ENCODE measurements around the gene TAF11L4.
"Not testable (repeated sequence)": the region's sequence is repeated elsewhere in the genome, so short reads cannot be mapped to it uniquely, and the experiment has no call there.

The TAF11L4 gene

GRCh38 chr5:17521501-17521900 is at the start of gene TAF11L4:
Gene TAF11L4, plus strand, starts transcription at chr5:17521801.
- H3K4me1 Mint-ChIP-seq, CTCF ChIA-PET, H3K4me3 Mint-ChIP-seq, DNase-seq, H3K9me3 Mint-ChIP-seq, H3K27me3 Mint-ChIP-seq, H3K36me3 Mint-ChIP-seq, H3K27ac Mint-ChIP-seq: not testable (repeated sequence)

- CTCF ChIA-PET, H3K9me3 Mint-ChIP-seq, DNase-seq, H3K4me1 Mint-ChIP-seq, H3K27ac Mint-ChIP-seq, H3K27me3 Mint-ChIP-seq, H3K4me3 Mint-ChIP-seq, H3K36me3 Mint-ChIP-seq: not testable (repeated sequence)
These were observed 46.5 kb upstream of the TAF11L4 start for GRCh38 chr5:17475064-17475463.

GRCh38 chr5:17477043-17477442 is 44.6 kb upstream of the TAF11L4 start:
- no peaks in the 10 kb centered on the region for H3K36me3 Mint-ChIP-seq
- no peak overlapping the region for H3K27ac Mint-ChIP-seq
- H3K9me3 Mint-ChIP-seq, result no peaks in the 10 kb centered on the region
- H3K4me1 Mint-ChIP-seq, result no peaks in the 10 kb centered on the region
- CTCF ChIA-PET, result interaction anchor here (0.9 kb wide), 1 partner anchor 13 kb away, joined by 4 read pairs; no protein-coding TSS in a partner anchor
- H3K4me3 Mint-ChIP-seq, result no peak overlapping the region
- no peak for DNase-seq
- H3K27me3 Mint-ChIP-seq, result no peaks in the 10 kb centered on the region

GRCh38 chr5:17477573-17478265 is 43.9 kb upstream of the TAF11L4 start:
- CTCF ChIA-PET, result no interaction called here
- no peak for DNase-seq
- Mint-ChIP-seq H3K4me1 (no peaks in the 10 kb centered on the region), H3K9me3 (no peaks in the 10 kb centered on the region), H3K27ac (no peak overlapping the region), H3K4me3 (no peak overlapping the region), H3K27me3 (no peaks in the 10 kb centered on the region), H3K36me3 (no peaks in the 10 kb centered on the region)

DNA sequence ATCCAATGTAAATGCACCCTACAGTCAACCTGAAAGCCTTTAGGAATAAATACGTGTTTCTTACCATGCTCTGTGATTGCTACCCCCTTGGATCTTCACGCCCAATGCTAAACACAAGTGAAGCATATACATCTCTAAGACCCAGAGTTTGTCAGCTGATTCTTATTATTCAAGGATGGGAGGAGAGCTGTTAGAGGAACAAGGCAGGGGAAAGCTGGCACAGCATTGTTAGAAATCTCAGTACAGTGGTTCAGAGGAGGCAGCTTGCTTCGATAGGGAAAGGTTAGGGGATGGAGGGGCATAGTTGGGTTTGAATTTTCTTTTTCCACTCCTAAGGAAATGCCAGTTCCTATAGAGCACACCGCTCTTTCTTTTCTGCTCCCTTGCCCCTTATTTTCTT is 40.2 kb upstream of the TAF11L4 start:
- CTCF ChIA-PET, result no interaction called here
- DNase-seq, result no peak
- Mint-ChIP-seq H3K4me1 (no peaks in the 10 kb centered on the region), H3K27ac (no peak overlapping the region), H3K36me3 (no peaks in the 10 kb centered on the region), H3K27me3 (no peaks in the 10 kb centered on the region), H3K4me3 (no peak overlapping the region), H3K9me3 (peaks cover 3% of the 10 kb centered on the region)

- no peak overlapping the region for H3K4me3 Mint-ChIP-seq
- no peak for DNase-seq
- no peak overlapping the region for H3K27ac Mint-ChIP-seq
- no peaks in the 10 kb centered on the region for H3K4me1 Mint-ChIP-seq
- CTCF ChIA-PET, result no interaction called here
- H3K36me3 Mint-ChIP-seq, result no peaks in the 10 kb centered on the region
- no peaks in the 10 kb centered on the region for H3K27me3 Mint-ChIP-seq
- peaks cover 4% of the 10 kb centered on the region for H3K9me3 Mint-ChIP-seq
These were observed 38.8 kb upstream of the TAF11L4 start for GRCh38 chr5:17482790-17483189.

DNA sequence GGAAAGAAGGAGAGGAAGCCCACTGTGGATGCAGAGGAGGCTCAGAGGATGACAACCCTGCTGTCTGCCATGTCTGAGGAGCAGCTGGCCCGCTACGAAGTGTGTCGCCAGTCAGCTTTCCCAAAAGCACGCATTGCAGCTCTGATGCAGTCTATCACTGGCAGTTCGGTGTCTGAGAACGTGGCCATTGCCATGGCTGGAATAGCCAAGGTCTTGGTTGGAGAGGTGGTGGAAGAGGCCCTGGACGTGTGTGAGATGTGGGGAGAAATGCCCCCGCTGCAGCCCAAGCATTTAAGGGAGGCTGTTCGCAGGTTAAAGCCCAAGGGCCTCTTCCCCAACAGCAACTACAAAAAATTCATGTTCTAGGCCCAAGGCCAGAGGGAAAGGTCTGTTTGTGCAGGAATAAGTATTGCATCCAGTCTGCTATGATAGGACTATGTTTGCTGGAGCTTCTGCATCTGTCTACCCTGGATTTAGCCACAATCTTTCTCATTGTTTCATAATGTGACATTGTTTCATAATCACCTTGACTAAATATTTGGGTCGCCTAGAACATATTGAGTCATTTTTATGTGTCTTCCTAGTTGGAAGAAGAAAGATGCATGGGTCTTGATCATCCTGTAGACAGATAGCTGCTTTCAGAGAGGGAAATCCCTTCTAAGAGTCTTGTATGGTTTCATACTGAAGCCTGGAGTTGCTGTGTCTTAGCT is 35.0 kb upstream of the TAF11L4 start:
- not testable (repeated sequence) for H3K27ac Mint-ChIP-seq, H3K27me3 Mint-ChIP-seq, H3K36me3 Mint-ChIP-seq, DNase-seq, H3K9me3 Mint-ChIP-seq, H3K4me1 Mint-ChIP-seq, H3K4me3 Mint-ChIP-seq
- CTCF ChIA-PET, result interaction anchor here (0.6 kb wide), 1 partner anchor 43 kb away, joined by 3 read pairs; no protein-coding TSS in a partner anchor

GRCh38 chr5:17487174-17487512 is 34.5 kb upstream of the TAF11L4 start:
- DNase-seq, result no peak
- no peaks in the 10 kb centered on the region for H3K4me1 Mint-ChIP-seq
- no peaks in the 10 kb centered on the region for H3K27me3 Mint-ChIP-seq
- CTCF ChIA-PET, result no interaction called here
- H3K27ac Mint-ChIP-seq, result no peak overlapping the region
- no peaks in the 10 kb centered on the region for H3K36me3 Mint-ChIP-seq
- H3K4me3 Mint-ChIP-seq, result no peak overlapping the region
- peaks cover 10% of the 10 kb centered on the region for H3K9me3 Mint-ChIP-seq

- H3K36me3 Mint-ChIP-seq, H3K4me1 Mint-ChIP-seq, H3K27ac Mint-ChIP-seq, DNase-seq, CTCF ChIA-PET, H3K27me3 Mint-ChIP-seq, H3K4me3 Mint-ChIP-seq: not testable (repeated sequence)
- peaks cover 22% of the 10 kb centered on the region for H3K9me3 Mint-ChIP-seq
These were observed 30.3 kb upstream of the TAF11L4 start for GRCh38 chr5:17491257-17491656.

DNA sequence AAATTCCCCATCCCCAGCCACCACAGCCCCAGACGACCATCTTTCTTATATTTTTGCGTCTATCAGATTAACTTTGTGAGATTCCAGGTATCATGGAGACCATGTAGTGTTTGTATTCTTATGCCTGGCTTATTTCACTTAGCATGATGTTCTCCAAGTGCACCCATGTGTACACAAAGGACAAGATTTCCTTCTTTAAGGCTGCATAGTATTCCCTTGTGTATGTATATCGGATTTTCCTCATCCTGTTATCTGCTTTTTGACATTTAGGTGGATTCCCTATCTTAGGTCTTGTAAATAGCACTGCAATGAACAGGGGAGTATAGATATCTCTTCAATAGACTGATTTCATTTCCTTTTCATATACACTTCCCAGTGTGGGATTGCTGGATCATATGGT is 28.8 kb upstream of the TAF11L4 start:
- no peak for DNase-seq
- Mint-ChIP-seq H3K27ac (no peak overlapping the region), H3K36me3 (no peaks in the 10 kb centered on the region), H3K9me3 (peaks cover 20% of the 10 kb centered on the region), H3K4me3 (no peak overlapping the region), H3K4me1 (no peaks in the 10 kb centered on the region), H3K27me3 (no peaks in the 10 kb centered on the region)
- CTCF ChIA-PET, result no interaction called here

DNA sequence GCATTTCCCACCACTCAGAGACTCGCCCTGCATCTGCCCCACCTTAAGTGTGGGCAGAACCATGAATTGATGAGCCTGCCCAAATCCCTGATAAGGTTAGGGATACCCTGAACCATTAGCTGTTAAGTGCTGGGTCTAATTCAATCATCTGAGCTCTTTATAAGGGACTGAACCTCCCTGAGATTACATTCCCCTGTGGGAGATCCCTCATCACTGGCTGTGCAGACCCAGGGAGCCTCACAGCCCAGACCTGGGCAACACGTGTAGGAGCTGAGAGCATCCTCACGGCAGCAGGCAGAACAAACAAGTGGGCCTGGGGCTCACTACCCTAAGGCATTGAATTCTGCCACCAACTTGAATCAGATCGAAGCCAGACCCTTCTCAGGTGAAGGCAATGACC is 24.2 kb upstream of the TAF11L4 start:
- Mint-ChIP-seq H3K4me1 (no peaks in the 10 kb centered on the region), H3K27ac (no peak overlapping the region), H3K36me3 (no peaks in the 10 kb centered on the region), H3K9me3 (peaks cover 25% of the 10 kb centered on the region), H3K4me3 (no peak overlapping the region), H3K27me3 (no peaks in the 10 kb centered on the region)
- no peak for DNase-seq
- CTCF ChIA-PET, result no interaction called here

DNA sequence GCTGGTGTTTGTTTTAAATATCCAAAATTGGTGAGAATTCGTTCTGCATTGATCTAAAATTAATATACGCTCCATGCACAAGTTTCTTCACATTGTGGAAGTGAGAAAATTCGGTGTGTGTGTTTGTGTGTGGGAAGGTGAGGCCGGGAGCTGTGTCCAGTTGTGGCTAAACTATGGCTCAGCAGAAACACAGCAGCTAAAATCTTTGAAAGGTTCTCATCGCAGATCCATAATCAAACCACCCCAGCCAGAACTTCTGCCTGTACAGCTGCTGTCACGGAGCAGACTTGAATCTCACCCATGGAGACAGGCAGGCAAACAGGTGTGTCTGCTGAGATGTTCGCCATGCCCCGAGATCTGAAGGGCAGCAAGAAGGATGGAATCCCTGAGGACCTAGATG is 23.7 kb upstream of the TAF11L4 start, which contains the start of gene TAF11L2:
TSS of gene TAF11L2 (plus strand) at position 301 of the 400 bp plus-strand sequence.
- H3K4me3 Mint-ChIP-seq, H3K36me3 Mint-ChIP-seq, H3K27me3 Mint-ChIP-seq, DNase-seq, H3K4me1 Mint-ChIP-seq, H3K27ac Mint-ChIP-seq, CTCF ChIA-PET: not testable (repeated sequence)
- peaks cover 21% of the 10 kb centered on the region for H3K9me3 Mint-ChIP-seq

GRCh38 chr5:17511775-17512325 is 9.8 kb upstream of the TAF11L4 start:
- DNase-seq, result no peak
- CTCF ChIA-PET, result no interaction called here
- Mint-ChIP-seq H3K27me3 (no peaks in the 10 kb centered on the region), H3K4me3 (no peak overlapping the region), H3K27ac (no peak overlapping the region), H3K9me3 (peaks cover 9% of the 10 kb centered on the region), H3K4me1 (no peaks in the 10 kb centered on the region), H3K36me3 (no peaks in the 10 kb centered on the region)

GRCh38 chr5:17517526-17517925 is 4.1 kb upstream of the TAF11L4 start:
- H3K9me3 Mint-ChIP-seq, H3K4me1 Mint-ChIP-seq, DNase-seq, H3K27me3 Mint-ChIP-seq, H3K4me3 Mint-ChIP-seq, CTCF ChIA-PET, H3K27ac Mint-ChIP-seq, H3K36me3 Mint-ChIP-seq: not testable (repeated sequence)

- CTCF ChIA-PET, H3K27ac Mint-ChIP-seq, H3K9me3 Mint-ChIP-seq, H3K4me1 Mint-ChIP-seq, DNase-seq, H3K4me3 Mint-ChIP-seq, H3K27me3 Mint-ChIP-seq, H3K36me3 Mint-ChIP-seq: not testable (repeated sequence)
These were observed 3.5 kb upstream of the TAF11L4 start, which contains the start of gene TAF11L3 for GRCh38 chr5:17518067-17518466. Gene TAF11L3, plus strand, starts transcription at chr5:17518367.

Measured in activated naive CD4-positive, alpha-beta T cell treated with anti-CD3 and anti-CD28 coated beads, Interleukin-2, amount 10 ng/mL, durations not matched to agents 7 days and 5 days (primary cell).